Peyer's patch (tissue), 4 donors: Measurements from ENCODE around the gene PHKA2. TPM values are rescaled to one million over a fixed set of nuclear protein-coding genes. Genes with fewer than 3 reads are reported as not detected.

Experiments used
- DNase-seq, 3 donors: peaks; one replicate each; pipeline ENCODE4 v3.0.0-alpha.2; 2017 to 2019
- H3K27ac ChIP-seq, 4 donors: fragments of 200-600 bp; sonication (generic); one replicate each; pipeline ENCODE4 v1.5.1; 2016 to 2019
- H3K27me3 ChIP-seq, 2 donors: fragments of 200-600 bp; sonication (generic); one replicate each; pipeline ENCODE4 v1.5.1; 2019
- H3K36me3 ChIP-seq, 3 donors: fragments of 200-600 bp; sonication (generic); one replicate each; pipeline ENCODE4 v1.5.1; 2016 to 2019
- H3K4me1 ChIP-seq, 4 donors: fragments of 200-600 bp; sonication (generic); one replicate each; pipeline ENCODE4 v1.5.1; 2016 to 2019
- H3K4me3 ChIP-seq, 4 donors: fragments of 200-600 bp; sonication (generic); 1 replicate in 3 of 4; 2 replicates in 1 of 4; pipeline ENCODE4 v1.5.1; 2016 to 2019; ENCODE audit warnings: mild to moderate bottlenecking in 1 of 4
- H3K9me3 ChIP-seq, 4 donors: fragments of 200-600 bp; sonication (generic); one replicate each; pipeline ENCODE4 v1.5.1; 2016 to 2019; ENCODE audit warnings: mild to moderate bottlenecking in 1 of 4
- POLR2A ChIP-seq, 2 donors: fragments of 450-650 bp; IDR thresholded peaks; one replicate each; pipeline ENCODE4 v1.5.1; 2017; ENCODE audit warnings: antibody characterized with exemption in 2 of 2, mild to moderate bottlenecking in 2 of 2, moderate library complexity in 2 of 2
- total RNA-seq, 4 donors: library from RNA; depleted of rRNA; stranded (reverse); fragments of >200 nt; gene quantifications; one replicate each; pipeline ENCODE4 v1.1.0, GENCODE V29; 2016
- TF ChIP-seq, protein P1 (sequence below), 6 experiments: fragments of 450-650 bp in 4 of 6; fragments of 200-600 bp in 2 of 6; sonication (generic) in 1 of 6; IDR thresholded peaks; one replicate each; pipeline ENCODE4 v1.5.1; 2017 to 2019; ENCODE audit warnings: antibody characterized with exemption in 6 of 6, mild to moderate bottlenecking in 3 of 6, moderate library complexity in 1 of 6

The PHKA2 gene
- total RNA-seq, 4 donors from 2014 or later = 34.3 to 98.1 (median 63.7) TPM

- DNase-seq = peak in 1 of 3 donors; percentile 34
- Histone ChIP-seq H3K4me3 (no peak overlapping the region), H3K9me3 (no peaks in the 10 kb centered on the region), H3K4me1 (no peaks in the 10 kb centered on the region), H3K36me3 (no peaks in the 10 kb centered on the region), H3K27ac (no peak overlapping the region), H3K27me3 (no peaks in the 10 kb centered on the region)
- no peak for TF ChIP-seq POLR2A (IDR thresholded peaks at IDR 0.05)
- TF ChIP-seq, protein P1, sequence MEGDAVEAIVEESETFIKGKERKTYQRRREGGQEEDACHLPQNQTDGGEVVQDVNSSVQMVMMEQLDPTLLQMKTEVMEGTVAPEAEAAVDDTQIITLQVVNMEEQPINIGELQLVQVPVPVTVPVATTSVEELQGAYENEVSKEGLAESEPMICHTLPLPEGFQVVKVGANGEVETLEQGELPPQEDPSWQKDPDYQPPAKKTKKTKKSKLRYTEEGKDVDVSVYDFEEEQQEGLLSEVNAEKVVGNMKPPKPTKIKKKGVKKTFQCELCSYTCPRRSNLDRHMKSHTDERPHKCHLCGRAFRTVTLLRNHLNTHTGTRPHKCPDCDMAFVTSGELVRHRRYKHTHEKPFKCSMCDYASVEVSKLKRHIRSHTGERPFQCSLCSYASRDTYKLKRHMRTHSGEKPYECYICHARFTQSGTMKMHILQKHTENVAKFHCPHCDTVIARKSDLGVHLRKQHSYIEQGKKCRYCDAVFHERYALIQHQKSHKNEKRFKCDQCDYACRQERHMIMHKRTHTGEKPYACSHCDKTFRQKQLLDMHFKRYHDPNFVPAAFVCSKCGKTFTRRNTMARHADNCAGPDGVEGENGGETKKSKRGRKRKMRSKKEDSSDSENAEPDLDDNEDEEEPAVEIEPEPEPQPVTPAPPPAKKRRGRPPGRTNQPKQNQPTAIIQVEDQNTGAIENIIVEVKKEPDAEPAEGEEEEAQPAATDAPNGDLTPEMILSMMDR (IDR thresholded peaks at IDR 0.05) = no peak
Measured at GRCh38 chrX:18874560-18875255, 109.2 kb downstream of the PHKA2 start.

- Histone ChIP-seq H3K27me3 (no peaks in the 10 kb centered on the region), H3K36me3 (no peaks in the 10 kb centered on the region), H3K9me3 (no peaks in the 10 kb centered on the region), H3K4me3 (no peak overlapping the region), H3K27ac (no peak overlapping the region), H3K4me1 (no peaks in the 10 kb centered on the region)
- no peak for TF ChIP-seq POLR2A (IDR thresholded peaks at IDR 0.05)
- TF ChIP-seq, protein P1 (IDR thresholded peaks at IDR 0.05) = no peak
- DNase-seq = no peak
Measured at GRCh38 chrX:18873836-18874235, 110.1 kb downstream of the PHKA2 start.

- H3K27ac ChIP-seq = peak overlapping the region in 1 of 4 donors; percentile 35
- TF ChIP-seq, protein P1 (IDR thresholded peaks at IDR 0.05) = no peak
- no peaks in the 10 kb centered on the region for H3K27me3 ChIP-seq
- no peak overlapping the region for H3K4me3 ChIP-seq
- no peaks in the 10 kb centered on the region for H3K9me3 ChIP-seq
- no peak for DNase-seq
- no peaks in the 10 kb centered on the region for H3K36me3 ChIP-seq
- H3K4me1 ChIP-seq = no peaks in the 10 kb centered on the region
Measured at GRCh38 chrX:18873189-18873791, 110.6 kb downstream of the PHKA2 start.

GRCh38 chrX:18872621-18873020 lies 111.3 kb downstream of the PHKA2 start:
- H3K27ac ChIP-seq = peak overlapping the region in 1 of 4 donors; percentile 35
- TF ChIP-seq, protein P1 (IDR thresholded peaks at IDR 0.05) = no peak
- no peak for TF ChIP-seq POLR2A (IDR thresholded peaks at IDR 0.05)

GRCh38 chrX:18871970-18872369 lies 111.9 kb downstream of the PHKA2 start:
- Histone ChIP-seq H3K36me3 (no peaks in the 10 kb centered on the region), H3K4me3 (no peak overlapping the region), H3K4me1 (no peaks in the 10 kb centered on the region), H3K27ac (no peak overlapping the region), H3K9me3 (no peaks in the 10 kb centered on the region), H3K27me3 (no peaks in the 10 kb centered on the region)
- DNase-seq = no peak
- no peak for TF ChIP-seq POLR2A (IDR thresholded peaks at IDR 0.05)
- TF ChIP-seq, protein P1 (IDR thresholded peaks at IDR 0.05) = no peak

More at GRCh38 chrX:18872621-18873020, 111.3 kb downstream of the PHKA2 start:
- H3K4me1 ChIP-seq = no peaks in the 10 kb centered on the region
- DNase-seq = no peak
- no peaks in the 10 kb centered on the region for H3K27me3 ChIP-seq
- no peak overlapping the region for H3K4me3 ChIP-seq
- H3K9me3 ChIP-seq = no peaks in the 10 kb centered on the region
- no peaks in the 10 kb centered on the region for H3K36me3 ChIP-seq
